Stimulated activated CD4-positive, alpha-beta T cell treated with anti-CD3 and anti-CD28 coated beads, Interleukin-15, amount 100 ng/mL, for 24 hours (primary cell): ENCODE results near the gene ZNF106.

ENCODE experiments used
- DNase-seq: peaks from one replicate; pipeline ENCODE4 v3.0.0-alpha.2; 2020

Gene ZNF106

DNA sequence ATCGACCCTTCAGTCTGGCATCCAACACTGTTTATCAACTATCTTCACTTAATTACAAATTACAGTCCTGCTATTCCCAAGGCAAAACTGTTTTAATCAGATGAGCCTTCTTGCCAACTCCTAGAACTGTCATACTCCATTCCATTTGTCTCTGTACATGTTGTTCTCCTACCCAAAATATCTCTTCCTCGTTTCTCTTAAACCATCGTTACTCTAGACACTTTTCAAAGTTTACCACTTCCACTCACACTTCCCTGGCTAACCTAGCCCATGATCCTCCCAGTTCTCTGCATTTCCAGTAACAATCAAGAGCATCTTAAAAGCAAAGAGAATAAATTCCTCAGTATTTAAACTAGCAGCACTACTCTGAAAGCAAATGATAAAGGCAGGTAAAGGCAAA lies 19.9 kb downstream of the ZNF106 start:
- no peak for DNase-seq

DNA sequence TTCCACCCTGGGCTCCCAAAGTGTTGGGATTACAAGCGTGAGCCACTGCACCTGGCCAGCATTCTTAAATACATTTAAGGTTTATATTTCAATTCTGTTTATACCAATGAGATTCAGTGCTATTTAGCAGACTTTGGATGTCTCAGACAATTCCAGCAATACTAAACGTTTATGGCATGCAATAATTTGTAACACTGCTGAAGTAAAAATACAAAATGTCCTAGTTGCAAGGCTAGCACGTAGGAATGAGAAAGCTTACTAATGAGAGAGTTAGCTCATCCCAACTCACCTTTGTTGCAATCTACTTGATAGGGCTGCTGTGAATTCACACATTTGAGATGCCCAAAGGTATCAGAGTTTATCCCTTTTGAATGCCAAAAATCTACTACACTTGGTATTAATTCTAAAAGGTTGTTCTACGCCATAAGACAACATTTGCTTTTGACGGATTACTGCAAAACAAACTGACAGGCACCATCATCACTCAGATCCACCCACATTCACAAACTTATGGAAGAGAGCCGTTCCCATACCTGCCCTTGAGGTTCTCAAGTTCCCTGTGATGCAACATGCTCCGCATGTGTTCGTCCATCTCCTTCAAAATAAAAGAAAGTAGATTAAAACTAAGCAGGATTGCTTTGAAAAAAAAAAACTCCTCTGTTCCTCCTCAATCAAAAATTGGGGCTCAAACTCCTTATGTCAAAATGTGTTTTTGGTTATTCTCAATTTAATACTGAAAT lies 25.3 kb downstream of the ZNF106 start:
- DNase-seq, result no peak

DNA sequence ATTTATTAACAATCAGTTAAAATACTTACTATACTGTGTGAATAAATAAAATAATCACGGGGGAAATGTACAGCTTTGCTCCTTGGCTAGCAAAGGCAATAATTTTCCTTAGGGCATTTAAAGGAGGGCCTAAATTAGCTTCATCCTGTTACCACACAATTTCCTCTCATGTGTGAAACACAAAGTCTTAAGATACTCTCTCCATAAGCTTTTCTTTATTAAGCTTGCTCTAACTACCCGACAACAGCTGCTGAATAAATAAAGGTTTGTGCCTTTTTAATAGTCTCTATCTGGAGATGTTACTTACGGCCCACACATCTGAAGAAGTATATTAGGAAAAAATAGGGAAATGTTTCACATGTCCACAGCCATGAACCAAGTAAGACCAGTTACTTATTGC lies 29.7 kb downstream of the ZNF106 start:
- DNase-seq, result no peak

DNA sequence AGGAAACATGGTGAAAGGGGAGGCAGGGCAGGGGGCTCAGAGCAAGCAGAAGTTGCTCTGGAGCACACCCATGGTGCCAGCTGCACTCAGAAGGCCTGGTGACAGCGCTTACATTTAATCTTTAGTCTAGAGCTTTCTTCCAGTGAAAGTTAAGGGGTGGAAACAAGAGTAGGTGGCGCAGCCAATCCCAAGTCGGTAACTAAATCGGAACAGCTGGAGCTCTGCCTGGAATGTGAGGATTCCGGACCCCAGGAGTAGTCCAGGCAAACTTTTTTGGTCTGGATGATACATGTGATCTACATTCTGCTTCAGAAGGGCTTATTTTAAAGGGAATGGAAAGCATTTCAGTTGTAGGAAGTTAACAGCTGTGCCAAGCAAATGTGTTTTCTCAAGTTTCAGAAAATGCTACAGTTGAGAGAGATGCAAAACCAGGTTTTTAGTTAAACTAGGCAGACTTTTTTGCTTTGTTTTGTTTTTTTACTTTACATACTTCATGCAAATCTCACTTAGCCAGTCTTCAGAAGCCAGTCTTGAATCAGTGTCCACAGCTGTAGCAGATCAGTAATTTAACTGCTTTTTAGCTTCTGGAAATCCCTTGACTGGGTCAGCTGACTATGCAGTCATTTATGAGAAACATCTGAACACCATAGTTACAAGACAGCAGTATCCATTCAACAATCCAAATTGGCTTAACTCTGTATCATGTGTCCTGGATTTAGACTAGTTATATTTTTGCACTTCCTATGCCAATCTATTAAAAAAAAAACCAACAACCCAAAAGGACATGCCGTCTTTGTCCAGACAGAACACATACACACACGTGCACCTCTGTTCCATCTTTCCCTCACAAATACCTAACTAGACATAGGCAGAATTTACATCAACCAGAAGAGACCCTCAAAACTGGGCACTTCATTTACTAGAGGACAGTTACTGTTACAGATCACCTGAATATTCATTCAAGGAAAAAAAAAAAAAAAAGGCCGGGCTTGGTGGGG lies 33.2 kb downstream of the ZNF106 start:
- DNase-seq, result no peak

DNA sequence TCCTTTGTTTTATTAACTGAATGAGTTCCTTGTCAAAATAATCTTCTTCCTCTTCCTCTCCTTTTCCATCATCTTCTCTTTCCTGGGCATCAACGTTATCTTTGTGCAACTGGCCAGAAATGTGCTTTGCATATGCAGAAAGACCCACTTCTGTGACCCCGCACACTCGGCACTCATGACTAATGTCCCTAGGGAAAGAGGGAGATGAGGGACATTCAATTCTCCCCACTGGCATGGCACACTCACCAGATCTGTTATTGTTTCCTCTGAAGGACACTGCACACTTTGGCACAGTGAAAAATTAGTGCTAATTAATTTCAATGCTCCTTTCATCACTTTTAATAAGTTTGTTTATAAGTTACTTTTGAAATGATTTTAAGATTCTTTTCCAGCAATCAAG lies 34.0 kb downstream of the ZNF106 start:
- no peak for DNase-seq

DNA sequence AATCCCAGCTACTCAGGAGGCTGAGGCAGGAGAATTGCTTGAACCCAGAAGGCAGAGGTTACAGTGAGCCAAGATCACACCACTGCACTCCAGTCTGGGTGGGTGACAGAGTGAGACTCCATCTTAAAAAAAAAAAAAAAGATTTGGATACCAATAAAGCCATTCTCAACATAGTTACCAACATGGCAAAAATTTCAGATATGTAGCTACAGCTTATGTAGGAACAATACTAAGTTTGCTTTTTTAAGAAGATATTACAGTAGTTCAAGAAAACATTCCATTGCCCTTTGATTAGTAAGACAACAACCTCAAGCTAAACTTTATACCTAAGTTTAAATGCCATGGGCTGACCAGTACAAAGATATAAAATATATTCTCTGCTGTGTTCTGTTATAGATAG lies 34.4 kb downstream of the ZNF106 start:
- no peak for DNase-seq

DNA sequence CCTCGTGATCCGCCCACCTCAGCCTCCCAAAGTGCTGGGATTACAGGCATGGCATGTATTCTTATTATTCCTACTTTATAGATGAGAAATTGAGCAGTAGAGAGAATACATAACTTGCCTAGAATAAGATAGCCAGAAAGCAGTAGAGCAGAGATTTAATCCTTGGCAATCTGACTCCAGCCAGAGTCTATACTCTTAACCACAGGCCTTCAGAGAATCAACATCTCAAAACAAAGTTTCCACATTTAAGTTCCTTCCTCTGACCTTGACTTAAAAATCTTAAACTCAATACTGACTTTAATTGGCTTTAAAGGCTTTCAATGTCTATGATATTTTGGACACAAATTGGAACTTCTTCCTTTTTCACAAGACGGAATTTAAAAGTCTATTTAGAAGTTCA lies 37.1 kb downstream of the ZNF106 start:
- DNase-seq, result no peak

DNA sequence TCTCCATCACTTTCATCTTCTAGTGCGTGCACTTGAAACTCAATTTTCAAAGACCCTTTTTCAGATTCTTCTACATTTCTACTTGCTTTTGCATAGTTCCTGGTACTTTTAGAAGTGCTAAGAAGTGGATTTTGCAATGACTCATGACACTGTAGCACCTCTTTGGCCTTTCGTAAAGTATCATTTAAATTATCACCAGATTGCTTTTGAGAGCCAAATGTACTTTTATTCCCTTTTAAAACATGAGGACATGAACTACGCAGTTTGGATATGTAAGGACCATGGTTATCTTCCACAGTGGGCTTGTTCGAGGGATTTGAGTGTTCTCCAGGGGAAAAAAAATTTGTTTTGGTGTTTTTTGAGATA lies 40.5 kb downstream of the ZNF106 start:
- DNase-seq, result no peak

DNA sequence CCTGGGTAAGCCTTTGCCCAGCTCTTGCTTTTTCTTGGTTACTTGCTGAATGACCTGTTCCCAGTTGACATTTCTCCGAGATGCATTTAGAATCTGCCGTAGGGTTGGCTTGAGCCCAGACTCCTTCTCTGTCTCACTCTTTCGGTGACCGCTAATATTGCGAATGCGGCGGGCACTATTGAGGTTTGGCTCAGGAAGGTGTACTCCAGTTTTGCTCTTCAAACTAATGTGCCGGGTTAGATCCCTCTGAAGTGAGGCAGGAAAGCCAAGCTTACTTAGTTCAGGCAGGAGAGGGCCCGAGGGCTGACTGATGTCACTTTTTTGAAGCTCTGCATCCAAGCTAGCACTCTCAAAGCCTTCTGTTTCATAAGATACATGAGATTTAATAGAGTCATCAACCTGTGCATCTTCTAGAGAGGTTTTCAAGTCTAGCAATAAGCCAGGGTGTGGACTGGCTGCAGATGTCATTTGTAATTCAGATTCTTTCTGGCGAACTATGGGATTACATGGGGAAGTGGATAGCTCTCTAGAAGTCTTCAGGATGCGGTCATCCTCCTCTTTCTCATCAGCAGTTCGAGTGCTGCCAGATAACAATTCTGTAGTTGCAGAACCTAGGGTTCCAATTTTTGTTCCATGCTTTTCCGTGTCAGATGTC lies 41.0 kb downstream of the ZNF106 start:
- DNase-seq, result no peak

DNA sequence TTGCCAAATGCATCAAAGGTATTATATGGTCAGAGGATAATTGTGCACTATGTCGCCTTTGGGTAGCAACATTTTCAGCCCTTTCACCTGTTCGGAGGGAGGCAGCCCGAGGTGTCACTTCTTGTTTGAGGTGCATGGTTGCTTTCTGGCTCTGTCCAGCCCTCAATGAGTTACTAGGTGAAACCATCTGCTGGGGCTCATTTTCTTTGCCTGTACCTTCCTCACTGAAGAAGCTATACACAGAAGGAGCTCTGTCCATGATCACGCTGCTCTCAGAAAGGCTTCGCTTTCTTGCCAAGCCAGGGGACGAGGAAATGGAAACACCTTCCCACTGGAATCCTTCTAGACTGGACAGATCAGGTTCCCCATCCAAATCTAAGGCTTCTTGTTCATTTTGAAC lies 42.7 kb downstream of the ZNF106 start:
- DNase-seq, result no peak

DNA sequence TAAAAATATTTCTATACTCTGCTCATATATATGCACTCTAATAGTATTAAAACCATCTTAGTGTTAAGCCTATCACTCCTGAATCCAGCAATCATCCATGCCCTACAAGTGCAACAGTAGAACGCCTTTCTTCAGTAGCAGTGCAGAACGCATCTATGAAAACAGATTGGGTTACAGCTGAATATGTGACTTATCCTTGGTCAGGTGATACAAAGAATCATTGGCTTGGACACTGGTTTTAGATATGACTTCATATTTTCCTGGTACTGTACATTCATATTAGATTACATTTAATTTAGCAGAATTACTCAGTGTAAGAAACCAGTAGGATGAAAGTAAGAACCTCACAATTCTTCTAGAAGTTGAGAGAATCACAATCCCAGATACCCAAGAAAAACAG lies 43.3 kb downstream of the ZNF106 start:
- DNase-seq, result no peak

DNA sequence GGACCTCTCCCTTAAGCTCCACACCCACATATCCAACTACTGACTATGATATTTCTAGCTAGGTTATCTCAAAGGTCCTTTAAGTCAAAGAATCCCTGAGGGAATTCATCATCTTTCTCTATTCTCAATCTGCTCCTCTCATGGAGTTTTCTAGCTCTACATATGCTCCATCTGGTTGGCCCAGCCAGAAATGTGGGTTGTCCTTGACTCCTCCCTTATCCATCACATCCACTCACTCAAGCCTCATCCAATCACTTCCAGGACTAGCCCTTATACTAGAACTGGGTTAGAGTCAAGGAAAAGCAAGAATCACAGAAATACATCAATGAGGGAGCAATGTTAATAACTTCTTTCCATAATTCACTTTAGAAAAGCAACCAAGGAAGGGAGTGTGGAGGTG lies 45.4 kb downstream of the ZNF106 start:
- DNase-seq, result no peak

DNA sequence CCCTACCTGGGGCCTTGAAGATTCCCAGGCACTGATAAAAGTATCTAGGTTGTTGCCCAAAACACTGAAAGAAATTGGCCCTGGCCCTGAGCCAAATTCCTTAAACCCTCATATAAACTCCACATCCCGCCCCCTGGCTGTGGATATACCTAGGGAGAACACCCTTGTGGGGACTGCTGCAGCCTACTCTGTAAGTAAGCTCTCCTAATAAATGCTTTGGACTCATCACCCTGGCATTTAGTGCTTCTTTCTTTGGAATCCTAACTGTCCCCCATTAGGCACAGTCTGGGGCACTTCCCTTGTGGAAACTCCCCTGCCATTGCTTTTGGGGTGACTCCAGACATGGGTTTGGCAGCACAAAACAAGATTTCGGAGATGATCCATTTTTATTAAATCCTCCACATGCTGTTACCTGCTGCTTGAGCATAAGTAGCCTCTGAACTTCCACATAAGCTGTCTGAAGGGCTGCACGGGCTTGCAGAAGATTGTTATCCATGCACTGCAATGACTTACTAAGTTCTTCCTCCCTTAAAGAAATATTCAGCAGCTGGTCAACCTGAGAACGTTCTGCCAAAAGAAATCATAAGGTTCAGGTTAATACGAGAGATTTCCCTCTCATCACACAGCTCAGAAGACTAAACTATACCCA lies 46.4 kb downstream of the ZNF106 start:
- no peak for DNase-seq

DNA sequence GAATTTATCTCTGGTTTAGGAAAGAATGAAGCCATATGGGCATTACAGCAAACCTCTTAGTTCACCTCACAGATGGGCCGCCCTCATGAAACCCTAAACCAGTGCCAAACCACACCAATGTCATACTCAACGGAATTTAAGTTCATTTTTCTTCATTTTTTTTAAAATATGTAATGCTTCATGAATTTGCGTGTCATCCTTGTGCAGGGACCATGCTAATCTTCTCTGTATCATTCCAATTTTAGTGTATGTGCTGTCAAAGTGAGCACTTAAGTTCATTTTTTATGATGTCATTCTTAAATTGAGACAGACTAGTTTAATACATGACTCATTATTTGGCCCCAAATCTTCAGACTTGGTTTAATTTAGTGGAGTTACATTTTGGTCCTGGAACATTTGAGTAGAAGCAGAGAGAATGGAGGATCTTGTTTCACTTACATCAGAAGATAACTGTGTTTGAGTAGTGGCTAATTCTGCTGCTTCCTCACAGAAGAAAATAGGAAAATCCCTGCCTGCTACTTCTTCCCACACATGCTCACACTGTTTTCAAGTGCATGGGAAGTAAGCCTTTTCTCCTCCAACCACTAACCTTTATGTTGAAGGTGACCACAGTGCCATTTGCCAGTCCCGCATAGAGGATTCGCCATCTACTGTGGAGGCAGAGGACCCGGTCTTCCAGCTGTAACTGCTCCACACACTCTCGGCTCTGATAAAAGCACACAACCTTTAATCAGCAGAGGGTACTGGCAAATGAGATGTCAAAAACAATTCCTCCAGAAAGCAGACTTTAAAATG lies 63.3 kb downstream of the ZNF106 start:
- DNase-seq, result no peak

DNA sequence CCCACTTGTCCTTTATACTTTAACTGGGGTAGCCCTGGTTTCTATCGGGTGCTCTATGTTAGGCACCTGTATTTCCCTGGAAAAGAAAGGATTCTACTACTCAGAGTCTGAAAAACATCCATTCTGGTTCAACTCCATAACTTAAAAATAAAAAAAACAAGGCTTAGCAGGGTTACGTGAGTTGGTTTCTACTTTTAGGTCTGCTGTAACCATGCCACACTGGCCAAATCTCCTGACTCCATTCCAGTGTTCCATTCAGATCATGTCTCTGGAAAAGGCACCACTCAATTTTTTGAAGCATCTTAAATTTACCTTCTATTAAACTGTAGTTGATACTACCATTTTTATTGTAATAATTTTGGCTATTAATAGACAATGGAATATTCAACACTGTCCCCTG lies 69.6 kb downstream of the ZNF106 start:
- DNase-seq, result no peak

DNA sequence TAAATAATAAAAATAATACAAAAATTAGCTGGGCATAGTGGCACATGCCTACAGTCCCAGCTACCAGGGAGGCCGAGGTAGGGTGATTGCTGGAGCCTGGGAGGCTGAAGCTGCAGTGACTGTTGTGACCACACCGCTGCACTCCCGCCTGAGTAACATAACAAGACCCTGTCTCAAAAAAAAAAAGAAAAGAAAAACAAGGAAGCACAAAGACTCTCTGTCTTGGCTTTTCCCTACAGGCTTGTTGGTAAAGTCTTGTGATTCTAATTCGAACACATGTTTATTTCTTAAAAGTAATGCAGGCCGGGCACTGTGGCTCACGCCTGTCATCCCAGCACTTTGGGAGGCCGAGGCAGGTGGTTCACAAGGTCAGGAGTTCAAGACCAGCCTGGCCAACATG lies 71.6 kb downstream of the ZNF106 start:
- DNase-seq, result no peak

DNA sequence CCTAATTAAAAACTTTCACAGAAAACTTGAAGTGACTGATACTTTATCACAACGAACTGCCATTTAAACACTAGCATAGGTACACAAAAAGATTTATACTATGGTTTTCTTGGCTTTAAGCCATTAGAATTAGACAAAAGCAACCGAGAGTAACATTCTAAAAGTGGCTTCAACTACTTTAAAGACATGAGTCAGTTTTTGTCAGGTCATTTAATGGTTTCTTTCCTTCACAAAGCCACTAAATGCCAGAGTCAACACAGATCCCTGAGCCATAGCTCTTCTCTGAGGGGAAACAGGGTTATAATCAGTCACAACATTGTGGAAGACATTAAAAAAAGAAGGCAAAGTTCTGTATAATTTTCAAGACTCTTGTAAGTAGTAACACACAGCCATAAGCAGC lies 77.0 kb downstream of the ZNF106 start:
- DNase-seq, result no peak

DNA sequence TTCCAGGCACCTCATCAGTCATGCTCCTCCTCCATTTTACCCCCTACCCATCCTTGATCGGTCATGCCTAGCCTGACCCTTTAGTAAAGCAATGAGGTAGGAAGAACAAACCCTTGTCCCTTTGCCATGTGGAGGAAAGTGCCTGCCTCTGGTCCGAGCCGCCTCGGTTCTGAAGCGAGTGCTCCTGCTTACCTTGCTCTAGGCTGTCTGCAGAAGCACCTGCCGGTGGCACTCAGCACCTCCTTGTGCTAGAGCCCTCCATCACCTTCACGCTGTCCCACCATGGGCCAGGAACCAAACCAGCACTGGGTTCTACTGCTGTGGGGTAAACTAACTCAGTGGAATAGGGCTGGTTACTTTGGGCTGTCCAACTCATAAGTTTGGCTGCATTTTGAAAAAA lies 79.1 kb downstream of the ZNF106 start:
- no peak for DNase-seq

DNA sequence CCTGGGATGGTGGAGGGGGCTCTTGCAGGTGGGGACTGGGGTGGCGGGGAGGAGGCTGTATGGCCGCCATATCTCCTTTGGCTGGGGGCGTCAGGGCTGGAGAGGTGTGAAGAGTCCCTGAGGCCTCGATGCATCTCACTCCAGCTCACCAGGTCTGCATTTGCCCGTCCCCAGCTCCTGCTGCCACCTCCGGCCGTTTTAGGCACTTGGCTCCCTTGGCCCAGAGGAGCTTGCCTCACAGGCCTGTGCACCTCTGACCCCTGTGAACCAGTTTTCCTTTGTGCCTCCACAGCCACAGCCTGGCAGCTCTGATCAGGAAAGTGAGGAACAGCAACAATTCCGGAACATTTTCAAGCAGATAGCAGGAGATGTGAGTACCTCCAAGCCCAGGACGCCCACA lies 81.9 kb downstream of the ZNF106 start:
- DNase-seq, result no peak

DNA sequence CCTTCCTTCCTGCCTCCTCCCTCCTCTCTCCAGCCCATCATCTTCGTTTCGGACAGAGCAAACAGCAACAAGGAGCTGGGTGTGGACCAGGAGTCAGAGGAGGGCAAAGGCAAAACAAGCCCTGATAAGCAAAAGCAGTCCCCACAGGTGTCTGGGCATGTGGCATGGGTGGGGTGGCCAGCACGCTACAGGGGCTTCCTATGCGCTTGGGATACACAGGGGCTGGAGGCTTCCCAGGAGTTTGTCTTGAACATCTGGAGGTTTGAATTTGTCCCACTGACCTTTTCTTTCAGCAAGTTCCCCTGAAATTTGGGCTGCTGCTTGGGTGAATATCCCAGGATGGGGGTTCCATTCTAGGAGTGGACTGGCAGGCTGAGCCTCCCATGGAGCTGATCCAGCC lies 82.8 kb downstream of the ZNF106 start:
- DNase-seq, result no peak

DNA sequence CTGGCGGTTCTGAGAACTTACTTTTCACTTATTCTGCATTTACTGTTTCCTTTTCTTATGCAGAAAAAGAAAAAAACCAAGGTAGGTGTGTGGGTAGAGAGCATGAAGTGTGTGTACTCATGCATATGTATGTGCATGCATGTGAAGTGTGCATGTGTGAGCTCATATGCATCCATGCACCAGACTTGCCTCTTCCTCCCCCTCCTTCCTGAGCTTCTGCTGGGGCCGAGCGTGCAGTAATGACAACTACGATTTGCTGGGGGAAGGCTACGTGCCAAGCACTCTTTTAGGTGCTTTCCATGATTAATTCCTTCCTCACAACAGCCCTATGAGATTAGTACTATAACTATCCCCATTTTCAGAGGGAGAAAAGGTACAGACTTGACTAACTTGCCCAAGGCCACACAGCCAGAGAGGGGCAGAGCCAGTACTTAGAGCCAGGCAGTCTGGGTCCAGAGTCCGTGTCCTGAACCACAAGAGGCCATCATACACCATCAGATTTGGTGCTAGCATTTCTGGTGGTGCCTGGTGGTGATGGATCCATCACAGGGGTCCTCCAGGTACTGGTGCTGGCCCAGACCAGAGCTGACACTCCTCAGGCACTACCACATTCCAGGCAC lies 85.0 kb downstream of the ZNF106 start:
- DNase-seq, result no peak
